Cardiac fibroblast (primary cell): ENCODE measurements around the gene SPCS2.

ENCODE experiments used
- DNase-seq, 2 donors: peaks; one replicate each; pipeline versions ENCODE4 v3.0.0 to v3.0.0-alpha.2; 2010; ENCODE audit warnings: low read depth in 2 of 2
- H3K4me3 ChIP-seq, 2 donors: replicated peaks in 1 of 2; 1 replicate in 1 of 2; 2 replicates in 1 of 2; pipeline ENCODE4 v1.5.1; 2011; ENCODE audit warnings: low read depth in 2 of 2, low read length in 2 of 2, mild to moderate bottlenecking in 2 of 2, moderate library complexity in 1 of 2
- TF ChIP-seq, protein P1 (sequence below): IDR thresholded peaks from one replicate; pipeline ENCODE4 v1.5.1; 2011; ENCODE audit warnings: low read depth, mild to moderate bottlenecking, low read length, inconsistent platforms

SPCS2 gene

DNA sequence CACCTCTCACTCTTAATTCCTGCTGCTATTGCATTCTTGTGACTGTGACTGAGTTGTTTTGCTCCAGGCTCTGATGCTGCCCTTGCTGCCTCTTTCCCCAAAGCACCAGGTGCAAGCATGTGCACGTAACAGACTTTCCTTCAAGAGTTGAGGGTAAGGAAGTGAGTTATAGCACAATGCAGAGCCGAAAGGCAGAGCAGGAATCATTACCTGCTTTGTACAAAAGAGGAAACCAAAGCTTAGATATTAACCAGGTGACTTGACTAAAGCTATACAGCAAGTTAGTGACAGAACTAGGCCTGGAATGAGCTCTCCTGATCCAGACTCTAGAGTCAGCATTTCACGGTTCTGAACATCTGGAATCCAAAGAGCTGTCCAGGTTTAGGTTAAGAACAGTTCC, 73.2 kb downstream of the SPCS2 start:
- H3K4me3 ChIP-seq, result no peak overlapping the region
- TF ChIP-seq, protein P1, sequence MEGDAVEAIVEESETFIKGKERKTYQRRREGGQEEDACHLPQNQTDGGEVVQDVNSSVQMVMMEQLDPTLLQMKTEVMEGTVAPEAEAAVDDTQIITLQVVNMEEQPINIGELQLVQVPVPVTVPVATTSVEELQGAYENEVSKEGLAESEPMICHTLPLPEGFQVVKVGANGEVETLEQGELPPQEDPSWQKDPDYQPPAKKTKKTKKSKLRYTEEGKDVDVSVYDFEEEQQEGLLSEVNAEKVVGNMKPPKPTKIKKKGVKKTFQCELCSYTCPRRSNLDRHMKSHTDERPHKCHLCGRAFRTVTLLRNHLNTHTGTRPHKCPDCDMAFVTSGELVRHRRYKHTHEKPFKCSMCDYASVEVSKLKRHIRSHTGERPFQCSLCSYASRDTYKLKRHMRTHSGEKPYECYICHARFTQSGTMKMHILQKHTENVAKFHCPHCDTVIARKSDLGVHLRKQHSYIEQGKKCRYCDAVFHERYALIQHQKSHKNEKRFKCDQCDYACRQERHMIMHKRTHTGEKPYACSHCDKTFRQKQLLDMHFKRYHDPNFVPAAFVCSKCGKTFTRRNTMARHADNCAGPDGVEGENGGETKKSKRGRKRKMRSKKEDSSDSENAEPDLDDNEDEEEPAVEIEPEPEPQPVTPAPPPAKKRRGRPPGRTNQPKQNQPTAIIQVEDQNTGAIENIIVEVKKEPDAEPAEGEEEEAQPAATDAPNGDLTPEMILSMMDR, result no peak
- no peak for DNase-seq

GRCh38 chr11:75022759-75023396, 73.8 kb downstream of the SPCS2 start:
- H3K4me3 ChIP-seq, result no peak overlapping the region
- peak; percentile 91 to 92 for DNase-seq
- TF ChIP-seq, protein P1, result peak; percentile 98

DNA sequence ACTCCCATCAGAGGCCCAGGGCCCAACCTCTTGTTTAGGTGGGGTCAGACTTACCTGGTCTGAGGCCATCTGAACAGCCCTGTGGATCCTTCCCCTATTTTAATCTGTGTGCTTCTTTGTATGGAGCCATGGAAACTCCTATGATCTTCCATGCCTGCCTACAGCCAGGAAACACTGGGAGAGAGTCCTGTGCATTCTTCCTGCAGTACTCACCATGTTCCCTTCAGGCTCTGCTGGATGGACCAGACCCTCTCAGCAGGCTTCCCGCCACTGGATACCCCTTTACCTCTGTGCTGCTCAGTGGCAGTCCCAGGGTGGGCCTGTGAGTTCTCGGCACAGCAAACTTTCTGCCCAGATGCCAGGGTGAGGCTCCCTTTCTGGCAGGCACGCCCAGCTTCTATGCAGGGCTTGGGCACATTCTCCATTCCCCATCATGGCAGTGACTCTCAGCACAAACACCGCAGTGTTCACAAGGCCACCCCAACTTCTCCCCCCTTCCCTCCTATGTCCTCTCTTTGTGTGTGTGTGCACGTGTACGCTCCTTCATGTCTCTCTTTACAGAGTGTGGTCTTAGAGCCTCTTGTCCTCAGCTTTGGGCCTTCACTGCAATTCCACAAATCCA, 74.5 kb downstream of the SPCS2 start:
- TF ChIP-seq, protein P1, result no peak
- H3K4me3 ChIP-seq, result no peak overlapping the region
- no peak for DNase-seq

DNA sequence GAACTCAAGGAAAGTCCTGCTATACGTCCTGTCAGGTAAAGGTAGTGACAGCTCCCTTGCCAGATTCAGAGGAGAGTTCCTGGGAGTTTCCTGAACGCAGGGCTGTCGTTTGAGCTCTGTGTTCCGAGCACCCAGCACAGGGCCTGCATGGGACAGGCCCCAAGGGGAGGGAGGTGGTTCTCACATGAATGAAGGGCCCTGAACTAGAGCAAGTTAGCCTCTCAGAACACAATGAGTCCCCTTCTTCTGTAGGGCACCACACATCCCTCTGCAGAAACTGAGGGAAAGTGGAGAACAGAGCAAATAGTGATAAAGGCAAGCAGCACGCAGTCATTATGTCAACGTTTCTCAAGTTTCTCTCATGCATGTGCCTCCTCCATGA, 75.0 kb downstream of the SPCS2 start:
- TF ChIP-seq, protein P1, result no peak
- no peak for DNase-seq
- H3K4me3 ChIP-seq, result no peak overlapping the region

- DNase-seq, result no peak
- TF ChIP-seq, protein P1, result no peak
- no peak overlapping the region for H3K4me3 ChIP-seq
Observed at GRCh38 chr11:75024764-75025211, 75.7 kb downstream of the SPCS2 start.

DNA sequence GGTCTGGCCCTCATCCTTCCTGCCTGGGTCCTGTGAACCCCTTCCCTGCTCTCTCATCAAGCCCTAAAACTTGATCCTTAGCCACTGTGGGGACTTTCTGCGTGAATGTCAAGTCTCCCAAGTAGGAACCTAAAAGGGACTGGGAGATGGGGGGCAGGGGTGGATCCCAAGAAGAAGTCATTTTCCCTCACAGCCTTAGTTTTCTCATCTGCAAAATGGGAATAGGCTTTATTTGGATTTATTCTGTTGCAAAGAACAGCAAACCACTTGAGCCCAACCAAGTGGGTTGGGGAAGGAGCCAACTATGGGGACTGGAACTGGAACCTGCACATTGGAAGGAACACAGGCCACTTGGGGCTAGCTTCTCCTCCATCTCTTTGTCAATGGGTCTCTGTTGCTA, 76.5 kb downstream of the SPCS2 start:
- no peak overlapping the region for H3K4me3 ChIP-seq
- no peak for DNase-seq
- TF ChIP-seq, protein P1, result no peak

DNA sequence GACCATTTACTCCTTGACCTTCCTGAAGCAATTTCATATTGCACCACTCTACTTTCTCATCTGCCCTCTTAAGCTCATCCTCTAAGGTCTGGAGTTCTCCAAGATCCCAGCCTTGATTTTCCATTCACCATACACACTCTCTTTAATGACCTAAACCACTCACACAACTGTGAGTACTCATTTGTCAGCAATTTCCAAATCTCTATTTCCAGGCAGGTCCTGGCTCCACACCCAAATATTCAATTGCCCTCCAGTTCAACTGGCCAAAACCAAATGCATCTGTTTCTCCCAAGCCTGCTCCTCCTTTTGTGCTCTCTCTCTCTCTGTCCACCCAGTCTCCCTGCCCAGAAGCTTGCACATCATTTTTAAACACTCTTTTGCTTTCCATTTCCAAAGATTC, 79.3 kb downstream of the SPCS2 start:
- peak in 1 of 2 donors; percentile 52 for DNase-seq
- TF ChIP-seq, protein P1, result no peak
- H3K4me3 ChIP-seq, result no peak overlapping the region
